Measurements from ENCODE around the gene RPLP2.

Gene RPLP2

DNA sequence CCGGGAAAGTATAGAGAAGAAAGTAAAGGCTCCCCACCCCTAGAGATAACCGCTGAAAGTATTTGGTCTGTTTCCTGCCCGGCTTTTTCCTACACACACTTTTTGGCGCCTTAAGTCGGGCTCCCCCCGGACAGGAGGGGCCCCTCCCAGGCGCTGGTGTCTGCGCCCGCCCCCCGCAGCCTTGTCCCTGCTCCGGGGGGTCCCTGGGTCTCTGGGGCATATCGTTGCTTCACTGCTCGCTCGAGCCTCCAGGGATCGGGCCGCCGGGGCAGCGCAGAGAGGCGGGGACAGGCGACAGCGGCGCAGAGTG, 17.0 kb downstream of the RPLP2 start:
- no peak for DNase-seq

GRCh38 chr11:827146-827896, 17.6 kb downstream of the RPLP2 start:
- DNase-seq, result no peak

DNA sequence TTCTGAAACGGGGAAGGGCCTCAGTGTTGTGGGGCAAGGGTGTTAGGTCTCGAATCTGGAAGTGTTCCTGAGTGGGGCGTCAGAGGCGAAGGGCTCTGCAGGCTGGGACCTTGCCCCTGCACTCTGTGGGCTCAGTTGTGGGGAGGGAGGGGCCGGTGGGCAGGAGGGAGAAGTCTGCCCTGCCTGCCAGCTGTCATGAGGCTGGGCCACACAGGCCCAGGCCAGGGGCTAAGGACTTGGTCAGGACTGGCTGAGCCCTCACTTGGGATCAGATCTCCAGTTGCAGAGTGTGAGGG, 18.1 kb downstream of the RPLP2 start, which contains the start of gene CRACR2B:
Gene CRACR2B (plus strand): TSS at position 23 of the 296 bp plus-strand sequence. CDS start 689 bp downstream, outside the sequence.
- no peak for DNase-seq

DNA sequence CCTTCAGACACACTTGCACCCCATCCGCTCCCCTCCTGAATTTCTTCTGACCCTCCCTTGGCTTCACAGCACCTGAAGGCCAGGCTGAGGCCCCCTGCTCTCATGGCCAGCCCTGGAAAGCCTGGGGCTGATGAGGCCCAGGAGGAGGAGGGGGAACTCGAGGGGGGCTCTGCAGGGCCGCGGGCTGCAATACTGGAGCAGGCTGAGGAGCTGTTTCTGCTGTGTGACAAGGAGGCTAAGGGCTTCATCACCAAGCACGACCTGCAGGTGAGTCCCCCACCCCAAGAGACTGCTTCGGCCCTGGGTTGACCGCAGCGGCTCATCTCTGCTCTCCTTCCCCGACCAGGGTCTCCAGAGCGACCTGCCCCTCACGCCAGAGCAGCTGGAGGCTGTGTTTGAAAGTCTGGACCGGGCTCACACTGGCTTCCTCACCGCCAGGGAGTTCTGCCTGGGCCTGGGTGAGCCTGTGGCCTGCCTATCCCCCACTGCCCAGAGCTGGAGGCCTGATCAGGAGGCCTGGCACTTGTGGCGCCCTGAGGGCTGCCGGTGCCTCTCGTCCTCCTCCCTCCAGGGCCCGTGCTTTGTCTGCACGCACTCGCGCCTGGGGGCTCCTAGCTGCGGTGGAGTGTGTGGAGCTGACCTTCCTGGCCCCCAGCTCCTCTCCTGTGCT, 18.9 kb downstream of the RPLP2 start:
- DNase-seq, result no peak

DNA sequence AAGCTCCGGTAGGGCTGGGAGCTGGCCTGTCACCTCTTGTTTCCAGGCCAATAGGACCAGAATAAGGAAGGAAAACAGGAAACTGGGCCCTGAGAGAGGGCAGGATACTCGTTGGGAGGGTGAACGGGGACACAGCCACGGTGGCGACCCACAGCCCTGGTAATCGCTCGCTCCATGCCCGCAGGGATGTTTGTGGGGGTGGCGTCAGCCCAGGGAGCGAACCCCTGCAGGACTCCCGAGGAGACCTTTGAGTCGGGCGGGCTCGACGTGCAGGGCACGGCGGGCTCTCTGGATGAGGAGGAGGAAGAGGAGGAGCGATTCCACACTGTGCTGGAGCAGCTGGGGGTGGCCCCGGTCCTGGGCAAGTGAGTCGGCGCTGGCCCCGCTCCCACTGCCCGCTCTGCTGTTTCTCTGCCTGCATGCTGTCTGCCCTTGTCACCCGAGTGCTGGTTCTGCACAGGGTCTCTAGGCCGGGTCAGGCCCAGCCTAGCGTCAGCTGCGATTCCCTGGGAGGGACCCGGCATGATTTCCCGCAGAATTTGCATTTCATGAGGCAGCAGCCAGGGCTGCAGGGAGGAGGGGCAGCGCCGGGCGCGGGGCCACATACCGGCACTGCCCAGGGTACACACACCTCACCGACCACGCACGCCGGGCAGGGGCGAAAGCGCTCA, 19.5 kb downstream of the RPLP2 start:
- no peak for DNase-seq

GRCh38 chr11:829847-830294, 20.1 kb downstream of the RPLP2 start:
- no peak for DNase-seq

- peak; percentile 88 for DNase-seq
These were observed 20.7 kb downstream of the RPLP2 start for GRCh38 chr11:830295-831117.

- DNase-seq, result no peak
These were observed 21.5 kb downstream of the RPLP2 start for GRCh38 chr11:831118-831864.

DNA sequence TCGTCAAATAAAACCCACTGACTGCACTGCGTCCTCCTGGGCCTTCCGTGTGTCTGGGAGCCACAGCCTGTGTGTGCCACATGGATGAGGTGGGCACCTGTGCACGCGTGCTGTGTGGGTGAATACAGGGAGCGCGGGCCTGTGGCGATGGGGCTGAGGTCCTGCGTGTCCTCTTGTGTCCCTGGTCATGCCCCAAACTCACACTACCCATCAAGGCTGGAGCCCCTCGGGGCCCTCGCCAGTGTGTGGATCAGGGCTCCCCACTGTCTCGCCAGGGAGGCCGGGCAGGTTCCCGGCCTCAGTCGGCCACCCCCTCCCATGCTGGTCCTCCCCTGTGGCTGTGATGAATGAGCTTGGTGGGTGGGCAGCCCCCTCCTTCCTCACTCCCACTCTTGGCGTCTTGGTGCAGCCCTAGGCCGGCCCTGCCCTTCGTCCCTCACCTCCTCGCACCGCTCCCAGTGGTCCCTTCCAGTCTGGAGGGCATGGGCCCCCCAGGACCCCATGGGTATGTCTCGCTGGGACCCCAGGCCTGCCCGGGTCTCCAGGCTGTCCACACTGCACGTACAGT, 22.3 kb downstream of the RPLP2 start:
- DNase-seq, result no peak

DNA sequence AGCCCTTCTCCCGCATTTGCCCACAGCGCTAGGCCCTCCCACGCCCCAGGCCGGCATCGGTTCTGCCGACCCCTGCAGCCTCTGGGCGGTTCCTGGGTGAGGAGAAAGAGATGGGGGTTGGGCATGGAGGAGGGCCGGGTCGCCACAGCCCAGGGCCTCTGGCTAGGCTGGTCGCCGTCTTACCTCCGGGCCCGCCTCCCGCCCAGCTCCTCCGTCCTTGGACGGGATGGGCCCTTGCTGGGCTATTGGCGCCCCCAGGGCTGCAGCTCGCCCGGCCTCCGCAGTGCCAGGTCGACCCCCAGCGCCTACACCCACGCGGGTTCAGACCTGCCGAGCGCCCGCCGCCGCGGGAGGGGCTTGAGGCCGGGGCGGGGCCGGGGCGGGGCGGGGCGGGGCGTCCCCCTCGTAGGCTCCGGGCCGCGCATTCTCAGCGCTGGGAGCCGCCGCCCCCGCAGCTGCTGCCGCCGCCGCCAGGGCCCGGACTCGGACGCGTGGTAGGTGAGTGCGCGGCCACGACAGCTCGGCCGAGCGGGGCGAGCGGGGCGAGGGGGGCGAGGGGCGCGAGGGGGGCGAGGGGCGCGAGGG, 22.9 kb downstream of the RPLP2 start, which contains the start of gene CD151:
Gene CD151 (plus strand): TSS at position 424 of the 585 bp plus-strand sequence. CDS start 3,118 bp downstream, outside the sequence.
- peak; percentile 78 for DNase-seq

DNA sequence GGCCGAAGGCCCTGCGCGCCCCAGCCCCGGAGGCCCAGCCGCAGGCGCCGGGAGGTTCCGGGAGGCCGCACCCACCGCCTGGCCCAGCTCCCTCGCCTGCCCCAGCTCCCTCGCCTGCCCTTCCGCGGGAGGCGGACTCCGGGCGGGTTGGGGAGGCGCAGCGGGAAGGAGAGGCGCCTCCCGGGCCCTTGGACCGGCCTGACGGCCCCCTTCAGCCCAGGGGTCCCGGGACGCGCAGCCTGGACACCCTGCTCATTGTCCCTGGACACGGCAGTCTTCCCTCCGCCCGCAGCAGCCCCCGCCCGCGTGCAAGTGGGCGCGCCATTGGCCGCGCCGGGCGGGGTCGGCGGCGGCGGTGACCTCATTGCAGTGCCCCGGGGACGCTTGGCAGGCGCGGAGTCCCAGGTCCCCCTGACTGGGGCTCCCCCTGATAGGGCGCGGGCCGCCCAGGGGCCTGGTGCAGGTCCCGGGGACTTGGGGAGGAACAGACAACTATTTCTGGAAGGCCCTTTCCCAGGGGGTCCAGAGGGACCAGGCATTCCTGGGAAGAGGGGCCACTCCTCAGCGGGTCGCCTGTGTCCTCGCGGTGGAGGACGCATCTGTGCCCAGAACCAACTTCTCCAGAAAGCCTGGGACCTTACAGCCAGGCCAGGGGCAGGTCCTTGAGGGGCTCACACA, 23.5 kb downstream of the RPLP2 start:
- DNase-seq, result peak; percentile 75

DNA sequence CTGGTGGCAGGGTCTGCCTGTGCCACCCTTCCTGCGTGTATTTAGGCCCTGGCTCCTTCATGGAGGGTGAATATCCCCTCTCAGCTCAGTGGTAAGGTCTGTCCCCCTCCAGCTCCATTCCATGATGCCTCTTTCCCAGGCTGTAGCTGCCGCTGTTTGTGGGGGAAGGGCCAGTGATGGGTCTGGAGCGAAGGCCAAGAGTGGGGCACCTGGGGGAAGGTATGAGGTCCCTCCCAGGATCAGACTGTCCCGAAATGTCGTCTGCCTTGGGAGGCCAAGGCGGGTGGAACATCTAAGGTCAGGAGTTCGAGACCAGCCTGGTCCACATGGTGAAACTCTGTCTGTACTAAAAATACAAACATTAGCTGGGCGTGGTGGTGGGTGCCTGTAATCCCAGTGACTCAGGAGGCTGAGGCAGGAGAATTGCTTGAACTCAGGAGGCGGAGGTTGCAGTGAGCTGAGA, 24.1 kb downstream of the RPLP2 start:
- DNase-seq, result no peak

- peak; percentile 68 for DNase-seq
These were observed 24.9 kb downstream of the RPLP2 start for GRCh38 chr11:834371-835316.

DNA sequence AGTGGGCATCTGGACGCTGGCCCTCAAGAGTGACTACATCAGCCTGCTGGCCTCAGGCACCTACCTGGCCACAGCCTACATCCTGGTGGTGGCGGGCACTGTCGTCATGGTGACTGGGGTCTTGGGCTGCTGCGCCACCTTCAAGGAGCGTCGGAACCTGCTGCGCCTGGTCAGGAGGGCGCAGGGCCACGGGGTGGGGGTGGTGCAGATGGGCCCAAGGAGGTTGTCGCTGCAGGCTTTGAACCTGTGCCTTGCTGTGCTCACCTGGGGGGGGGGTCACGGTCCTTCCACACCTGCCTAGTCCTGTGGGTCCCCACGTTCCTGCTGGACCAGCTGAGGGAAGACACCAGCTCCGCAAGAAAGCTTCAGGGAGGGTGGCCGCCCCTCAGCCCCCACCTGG, 26.5 kb downstream of the RPLP2 start:
- no peak for DNase-seq

GRCh38 chr11:836700-837099, 26.9 kb downstream of the RPLP2 start:
- no peak for DNase-seq

GRCh38 chr11:837189-837989, 27.6 kb downstream of the RPLP2 start:
- DNase-seq, result peak; percentile 77

DNA sequence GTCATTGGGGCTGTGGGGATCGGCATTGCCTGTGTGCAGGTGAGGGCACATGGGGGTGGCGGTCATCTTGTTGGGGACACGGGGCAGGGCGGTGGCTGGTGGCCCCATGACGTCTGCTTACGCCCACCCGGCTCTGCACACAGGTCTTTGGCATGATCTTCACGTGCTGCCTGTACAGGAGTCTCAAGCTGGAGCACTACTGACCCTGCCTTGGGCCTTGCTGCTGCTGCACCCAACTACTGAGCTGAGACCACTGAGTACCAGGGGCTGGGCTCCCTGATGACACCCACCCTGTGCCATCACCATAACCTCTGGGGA, 28.2 kb downstream of the RPLP2 start:
- no peak for DNase-seq

DNA sequence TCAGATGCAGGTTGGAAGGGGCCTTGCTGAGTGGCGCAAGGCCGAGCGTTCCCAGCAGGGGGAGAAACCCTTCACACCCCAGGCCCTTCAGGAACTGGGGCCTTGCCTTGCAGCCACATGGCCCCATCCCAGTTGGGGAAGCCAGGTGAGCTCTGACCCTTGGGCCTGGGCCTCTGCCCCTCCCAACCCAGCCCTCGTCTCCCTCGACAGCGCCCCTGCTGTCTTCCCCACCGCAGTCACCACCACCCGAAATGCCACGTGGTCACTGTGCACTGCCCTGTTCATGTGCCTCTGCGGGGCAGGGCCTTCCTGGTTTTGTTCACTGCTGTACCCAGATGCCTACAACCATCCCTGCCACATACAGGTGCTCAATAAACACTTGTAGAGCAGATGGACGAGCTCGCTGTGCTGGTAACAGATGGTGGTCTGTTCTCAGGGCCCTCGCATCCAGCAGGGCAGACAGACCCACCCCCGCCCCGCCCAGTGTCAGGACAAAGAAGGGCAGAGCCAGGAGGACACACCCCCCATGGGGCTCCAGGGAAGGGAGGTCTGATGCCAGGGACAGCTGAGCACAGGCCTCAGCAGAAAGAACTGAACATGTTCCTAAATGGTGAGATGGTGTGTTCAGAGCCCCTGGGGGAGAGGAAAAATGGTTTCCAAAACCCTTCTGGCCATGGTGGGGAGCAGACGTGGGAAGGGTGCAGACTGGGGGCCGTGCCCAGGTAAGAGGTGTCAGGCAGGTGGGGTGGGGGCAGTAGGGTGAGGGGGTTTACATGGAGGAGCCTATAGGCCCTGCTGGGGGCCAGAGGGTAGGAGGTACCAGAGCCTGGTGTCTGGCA, 28.9 kb downstream of the RPLP2 start:
- no peak for DNase-seq
